ENCODE results near the gene MACROD2. TPM values are rescaled to one million over a fixed set of nuclear protein-coding genes. Genes with fewer than 3 reads are reported as not detected.
A peak's percentile ranks its signal among the peaks of the same experiment; 100 is the strongest.

The MACROD2 gene
- total RNA-seq, 1 experiment from 2014 or later = 3.1 TPM

DNA sequence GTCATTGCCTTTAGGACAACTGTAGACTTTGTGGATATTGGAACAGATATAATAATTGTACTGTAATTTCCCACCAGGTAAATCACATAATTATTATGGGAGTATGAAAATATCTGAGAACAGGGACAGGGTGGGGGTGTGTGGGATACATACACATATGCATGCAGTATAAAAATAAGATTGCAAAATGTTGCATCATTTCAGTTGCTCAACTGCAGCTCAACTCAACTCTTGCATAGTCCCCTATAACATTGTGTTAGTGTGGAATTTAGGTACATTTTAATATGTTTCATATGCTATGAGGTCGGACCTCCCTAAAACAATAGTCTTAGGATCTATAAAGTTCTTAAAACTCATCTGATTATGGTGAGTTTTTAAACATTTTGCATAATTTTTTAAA, 617.1 kb downstream of the MACROD2 start:
- DNase-seq (ENCODE audit: unreplicated experiment) = peak; percentile 69
- no TSS peak for BruUV-seq (replicated peaks)
- intact Hi-C loops (cut with micrococcal nuclease) = loop anchor here (1.0 to 10.0 kb wide), 2 partner anchors 178 to 275 kb away; partner anchors contain the start of gene FLRT3
- no peak overlapping the region for H3K4me3 Mint-ChIP-seq (ENCODE audit: unreplicated experiment)
- POLR2A ChIA-PET = interaction anchor here (0.6 to 1.4 kb wide), 5 partner anchors 12 to 178 kb away, joined by 3 to 5 read pairs (median 3); no protein-coding TSS in a partner anchor
- no peaks in the 10 kb centered on the region for H3K36me3 Mint-ChIP-seq (ENCODE audit: insufficient read depth, unreplicated experiment)
- H3K27ac Mint-ChIP-seq (ENCODE audit: low read depth, unreplicated experiment) = no peak overlapping the region
- H3K9me3 Mint-ChIP-seq (ENCODE audit: unreplicated experiment) = no peaks in the 10 kb centered on the region
- peaks cover 11% of the 10 kb centered on the region for H3K4me1 Mint-ChIP-seq (ENCODE audit: insufficient read depth, unreplicated experiment)
- CTCF ChIA-PET = interaction anchor here (0.9 kb wide), 1 partner anchor 12 kb away, joined by 4 read pairs; no protein-coding TSS in a partner anchor
- TF ChIP-seq, protein P1, sequence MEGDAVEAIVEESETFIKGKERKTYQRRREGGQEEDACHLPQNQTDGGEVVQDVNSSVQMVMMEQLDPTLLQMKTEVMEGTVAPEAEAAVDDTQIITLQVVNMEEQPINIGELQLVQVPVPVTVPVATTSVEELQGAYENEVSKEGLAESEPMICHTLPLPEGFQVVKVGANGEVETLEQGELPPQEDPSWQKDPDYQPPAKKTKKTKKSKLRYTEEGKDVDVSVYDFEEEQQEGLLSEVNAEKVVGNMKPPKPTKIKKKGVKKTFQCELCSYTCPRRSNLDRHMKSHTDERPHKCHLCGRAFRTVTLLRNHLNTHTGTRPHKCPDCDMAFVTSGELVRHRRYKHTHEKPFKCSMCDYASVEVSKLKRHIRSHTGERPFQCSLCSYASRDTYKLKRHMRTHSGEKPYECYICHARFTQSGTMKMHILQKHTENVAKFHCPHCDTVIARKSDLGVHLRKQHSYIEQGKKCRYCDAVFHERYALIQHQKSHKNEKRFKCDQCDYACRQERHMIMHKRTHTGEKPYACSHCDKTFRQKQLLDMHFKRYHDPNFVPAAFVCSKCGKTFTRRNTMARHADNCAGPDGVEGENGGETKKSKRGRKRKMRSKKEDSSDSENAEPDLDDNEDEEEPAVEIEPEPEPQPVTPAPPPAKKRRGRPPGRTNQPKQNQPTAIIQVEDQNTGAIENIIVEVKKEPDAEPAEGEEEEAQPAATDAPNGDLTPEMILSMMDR (IDR thresholded peaks at IDR 0.05; ENCODE audit: unreplicated experiment) = no peak
- no peaks in the 10 kb centered on the region for H3K27me3 Mint-ChIP-seq (ENCODE audit: insufficient read depth, unreplicated experiment)

DNA sequence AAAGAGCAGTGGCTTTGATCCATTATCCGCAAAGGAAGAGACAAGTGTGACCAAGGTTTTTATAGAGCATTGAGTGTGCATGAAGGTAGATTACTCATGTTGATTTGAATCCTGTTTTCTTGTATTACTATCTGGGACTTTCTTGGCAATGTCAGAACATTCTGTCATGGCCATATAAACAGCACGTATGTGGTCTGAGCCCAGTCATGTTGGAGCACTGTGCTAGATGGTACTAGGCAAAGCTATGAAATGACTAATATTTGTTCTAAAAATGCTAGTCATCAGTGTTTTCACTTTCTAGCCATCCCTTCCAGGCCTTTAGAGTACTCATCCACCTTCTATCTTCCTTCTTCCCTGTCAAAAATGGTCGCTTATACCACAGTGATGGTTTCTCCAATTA, 620.7 kb downstream of the MACROD2 start:
- no peaks in the 10 kb centered on the region for H3K9me3 Mint-ChIP-seq (ENCODE audit: unreplicated experiment)
- intact Hi-C loops (cut with micrococcal nuclease) = loop anchor here (10.0 kb wide), 1 partner anchor 181 kb away; no protein-coding TSS in a partner anchor
- ChIA-PET CTCF (no interaction called here), POLR2A (interaction anchor here (1.2 kb wide), 1 partner anchor 10 kb away, joined by 3 read pairs; no protein-coding TSS in a partner anchor)
- BruUV-seq (replicated peaks) = no TSS peak
- H3K27me3 Mint-ChIP-seq (ENCODE audit: insufficient read depth, unreplicated experiment) = no peaks in the 10 kb centered on the region
- TF ChIP-seq, protein P1 (IDR thresholded peaks at IDR 0.05; ENCODE audit: unreplicated experiment) = no peak
- no peaks in the 10 kb centered on the region for H3K36me3 Mint-ChIP-seq (ENCODE audit: insufficient read depth, unreplicated experiment)
- H3K4me1 Mint-ChIP-seq (ENCODE audit: insufficient read depth, unreplicated experiment) = peaks cover 11% of the 10 kb centered on the region
- H3K27ac Mint-ChIP-seq (ENCODE audit: low read depth, unreplicated experiment) = no peak overlapping the region
- H3K4me3 Mint-ChIP-seq (ENCODE audit: unreplicated experiment) = no peak overlapping the region
- no peak for DNase-seq (ENCODE audit: unreplicated experiment)

DNA sequence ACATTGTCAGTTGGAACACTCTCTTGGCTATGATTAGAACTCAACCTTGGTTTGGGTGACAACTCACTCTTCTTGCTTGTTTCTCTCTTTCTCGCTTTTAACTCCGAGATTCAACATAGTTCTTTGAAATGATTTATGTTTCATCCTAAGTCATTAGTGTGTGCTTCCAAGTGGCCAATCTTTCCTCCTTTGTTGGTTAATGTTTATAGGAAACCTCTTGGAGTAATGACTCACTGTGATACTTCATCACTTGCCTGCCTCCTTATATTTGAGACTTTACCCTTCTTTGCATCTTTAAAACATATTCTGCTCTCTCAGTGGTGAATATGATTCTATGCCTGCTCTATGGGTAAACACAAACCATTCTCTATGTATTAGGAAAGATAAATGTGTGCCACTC, 621.8 kb downstream of the MACROD2 start:
- Mint-ChIP-seq H3K9me3 (ENCODE audit: unreplicated experiment) (no peaks in the 10 kb centered on the region), H3K27me3 (ENCODE audit: insufficient read depth, unreplicated experiment) (no peaks in the 10 kb centered on the region), H3K4me3 (ENCODE audit: unreplicated experiment) (no peak overlapping the region), H3K4me1 (ENCODE audit: insufficient read depth, unreplicated experiment) (peaks cover 11% of the 10 kb centered on the region), H3K36me3 (ENCODE audit: insufficient read depth, unreplicated experiment) (no peaks in the 10 kb centered on the region), H3K27ac (ENCODE audit: low read depth, unreplicated experiment) (no peak overlapping the region)
- no peak for DNase-seq (ENCODE audit: unreplicated experiment)
- ChIA-PET POLR2A (interaction anchor here (1.2 kb wide), 1 partner anchor 9 kb away, joined by 3 read pairs; no protein-coding TSS in a partner anchor), CTCF (interaction anchor here (0.7 kb wide), 1 partner anchor 299 kb away, joined by 3 read pairs; no protein-coding TSS in a partner anchor)
- intact Hi-C loops (cut with micrococcal nuclease) = loop anchor here (10.0 kb wide), 1 partner anchor 182 kb away; no protein-coding TSS in a partner anchor
- TF ChIP-seq, protein P1 (IDR thresholded peaks at IDR 0.05; ENCODE audit: unreplicated experiment) = no peak
- BruUV-seq (replicated peaks) = no TSS peak

DNA sequence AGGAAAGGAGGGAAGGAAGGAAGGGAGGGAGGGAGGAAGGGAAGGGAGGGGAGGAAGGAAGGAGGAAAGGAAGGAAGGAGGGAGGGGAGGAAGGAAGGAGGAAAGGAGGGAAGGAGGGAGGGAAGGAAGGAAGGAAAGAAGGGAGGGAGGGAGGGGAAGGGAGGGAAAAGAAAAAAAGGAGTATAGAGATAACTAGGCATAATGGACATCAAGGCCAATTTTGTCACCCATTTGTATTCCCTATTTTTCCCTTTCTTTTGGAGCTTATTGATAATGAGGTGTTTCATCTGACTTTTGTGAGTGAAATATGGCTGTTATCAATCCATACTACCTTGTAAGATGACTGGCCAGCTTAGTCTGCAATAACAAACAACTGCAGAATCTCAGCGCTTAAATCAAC, 624.1 kb downstream of the MACROD2 start:
- peaks cover 19% of the 10 kb centered on the region for H3K4me1 Mint-ChIP-seq (ENCODE audit: insufficient read depth, unreplicated experiment)

More for the DNA sequence above, 624.1 kb downstream of the MACROD2 start:
- Mint-ChIP-seq H3K4me3 (ENCODE audit: unreplicated experiment) (no peak overlapping the region), H3K27ac (ENCODE audit: low read depth, unreplicated experiment) (no peak overlapping the region), H3K9me3 (ENCODE audit: unreplicated experiment) (no peaks in the 10 kb centered on the region), H3K36me3 (ENCODE audit: insufficient read depth, unreplicated experiment) (no peaks in the 10 kb centered on the region), H3K27me3 (ENCODE audit: insufficient read depth, unreplicated experiment) (no peaks in the 10 kb centered on the region)
- no TSS peak for BruUV-seq (replicated peaks)
- ChIA-PET CTCF (interaction anchor here (0.6 kb wide), 1 partner anchor 65 kb away, joined by 3 read pairs; no protein-coding TSS in a partner anchor), POLR2A (interaction anchor here (0.6 kb wide), 1 partner anchor 254 kb away, joined by 3 read pairs; no protein-coding TSS in a partner anchor)
- TF ChIP-seq, protein P1 (IDR thresholded peaks at IDR 0.05; ENCODE audit: unreplicated experiment) = no peak
- DNase-seq (ENCODE audit: unreplicated experiment) = no peak
- intact Hi-C loops (cut with micrococcal nuclease) = loop anchor here (10.0 kb wide), 1 partner anchor 185 kb away; no protein-coding TSS in a partner anchor

Measured in MCF 10A (cell line).